ENCODE measurements around the gene AP1M2.

- TF ChIP-seq CTCF (IDR thresholded peaks at IDR 0.05; ENCODE audit: extremely low read depth in 1 of 2, insufficient read depth in 1 of 2, low read depth in 1 of 2, low read length in 2 of 2) (no peak), EZH2 (IDR thresholded peaks at IDR 0.05; ENCODE audit: borderline replicate concordance, low read depth, low read length, severe bottlenecking) (no peak), POLR2A (IDR thresholded peaks at IDR 0.05; ENCODE audit: low read depth, low read length) (no peak)
Observed at GRCh38 chr19:10574462-10574861, 12.7 kb downstream of the AP1M2 start.

Measured in endothelial cell of umbilical vein (primary cell).